Gastroesophageal sphincter (tissue), 4 donors: ENCODE measurements around the gene SSU72. TPM values are rescaled to one million over a fixed set of nuclear protein-coding genes. Genes with fewer than 3 reads are reported as not detected.

ENCODE experiments used
- ATAC-seq: fragments of 150-250 bp; one replicate; pipeline ENCODE4 v1.9.1; 2016; ENCODE audit warnings: mild to moderate bottlenecking, moderate library complexity
- H3K27ac ChIP-seq, 4 donors: fragments of 200-600 bp; sonication (generic) in 3 of 4; 1 replicate in 3 of 4; 2 replicates in 1 of 4; pipeline ENCODE4 v1.5.1; 2016 to 2019
- H3K27me3 ChIP-seq: fragments of 200-600 bp; sonication (generic); one replicate; pipeline ENCODE4 v1.5.1; 2019
- H3K36me3 ChIP-seq, 2 donors: fragments of 200-600 bp; sonication (generic); one replicate each; pipeline ENCODE4 v1.5.1; 2019; ENCODE audit warnings: control low read depth in 1 of 2
- H3K4me1 ChIP-seq, 3 donors: fragments of 200-600 bp; sonication (generic); 1 replicate in 2 of 3; 2 replicates in 1 of 3; pipeline ENCODE4 v1.5.1; 2016 to 2019; ENCODE audit warnings: control low read depth in 2 of 3
- H3K4me3 ChIP-seq, 2 donors: fragments of 200-600 bp; sonication (generic); one replicate each; pipeline ENCODE4 v1.5.1; 2019; ENCODE audit warnings: mild to moderate bottlenecking in 1 of 2, moderate library complexity in 1 of 2
- H3K9me3 ChIP-seq, 3 donors: fragments of 200-600 bp; sonication (generic); one replicate each; pipeline ENCODE4 v1.5.1; 2017 to 2019; ENCODE audit warnings: control low read depth in 2 of 3
- CTCF ChIP-seq, 4 experiments: fragments of 200-600 bp in 2 of 4; fragments of 450-650 bp in 2 of 4; sonication (generic) in 1 of 4; IDR thresholded peaks; one replicate each; pipeline ENCODE4 v1.5.1; 2017 to 2019; ENCODE audit warnings: antibody characterized with exemption in 4 of 4, mild to moderate bottlenecking in 2 of 4, moderate library complexity in 2 of 4
- EP300 ChIP-seq: sonication (generic); formaldehyde crosslinking; IDR thresholded peaks from one replicate; pipeline ENCODE4 v1.6.1; 2017; ENCODE audit warnings: antibody characterized with exemption, mild to moderate bottlenecking
- POLR2A ChIP-seq, 2 donors: fragments of 450-650 bp; IDR thresholded peaks; one replicate each; pipeline ENCODE4 v1.6.1; 2017; ENCODE audit warnings: antibody characterized with exemption in 2 of 2, mild to moderate bottlenecking in 2 of 2, moderate library complexity in 1 of 2
- POLR2AphosphoS5 ChIP-seq: sonication (generic); formaldehyde crosslinking; IDR thresholded peaks from one replicate; pipeline ENCODE4 v1.6.1; 2017; ENCODE audit warnings: antibody characterized with exemption
- WGBS, 2 donors: methylation state at CpG; one replicate each; pipeline ENCODE4 v1.1.5; 2018; ENCODE audit warnings: low coverage in 1 of 2; 5-methylcytosine and 5-hydroxymethylcytosine counted together
- total RNA-seq, 4 donors: library from RNA; depleted of rRNA; stranded (reverse); fragments of >200 nt; gene quantifications; one replicate each; pipeline ENCODE4 v1.1.0, GENCODE V29; 2016

Gene SSU72
- total RNA-seq, 4 donors from 2014 or later = 90.5 to 109 (median 98.9) TPM

GRCh38 chr1:1622010-1622787, 47.5 kb upstream of the SSU72 start:
- H3K36me3 ChIP-seq = peaks cover 0 to 61% of the 10 kb centered on the region in 2 donors
- H3K4me1 ChIP-seq = peaks cover 0 to 42% (median 5%) of the 10 kb centered on the region in 3 donors
- WGBS, 2 donors = 44% methylated on average over 10 of the region's 21 CpGs; no CpG with 5 or more reads in 1 of the 2 donors
- ATAC-seq = no peak
- H3K27ac ChIP-seq = no peak overlapping the region
- H3K9me3 ChIP-seq = no peaks in the 10 kb centered on the region
- no peak for TF ChIP-seq POLR2A (IDR thresholded peaks at IDR 0.05)
- TF ChIP-seq POLR2AphosphoS5 = peak; percentile 11
- no peak overlapping the region for H3K4me3 ChIP-seq
- H3K27me3 ChIP-seq = no peaks in the 10 kb centered on the region

- peaks cover 0 to 53% of the 10 kb centered on the region in 2 donors for H3K36me3 ChIP-seq
- H3K27me3 ChIP-seq = no peaks in the 10 kb centered on the region
- H3K4me1 ChIP-seq = peaks cover 0 to 50% (median 13%) of the 10 kb centered on the region in 3 donors
- WGBS, 2 donors = 69% methylated on average over 3 of the region's 31 CpGs; no CpG with 5 or more reads in 1 of the 2 donors
- H3K27ac ChIP-seq = no peak overlapping the region
- no peak overlapping the region for H3K4me3 ChIP-seq
- no peaks in the 10 kb centered on the region for H3K9me3 ChIP-seq
- TF ChIP-seq CTCF (IDR thresholded peaks at IDR 0.05) = no peak
- TF ChIP-seq EP300 = no peak
- no peak for ATAC-seq
Observed at GRCh38 chr1:1621173-1622009, 46.7 kb upstream of the SSU72 start.

- no peak for TF ChIP-seq POLR2AphosphoS5
- no peak overlapping the region for H3K27ac ChIP-seq
- peaks cover 0 to 45% of the 10 kb centered on the region in 2 donors for H3K36me3 ChIP-seq
- WGBS, 2 donors = 100% methylated on average over 2 of the region's 16 CpGs; no CpG with 5 or more reads in 1 of the 2 donors
- ATAC-seq = no peak
- peaks cover 0 to 54% (median 14%) of the 10 kb centered on the region in 3 donors for H3K4me1 ChIP-seq
- no peaks in the 10 kb centered on the region for H3K27me3 ChIP-seq
- no peaks in the 10 kb centered on the region for H3K9me3 ChIP-seq
- no peak overlapping the region for H3K4me3 ChIP-seq
Observed at GRCh38 chr1:1620433-1621139, 45.9 kb upstream of the SSU72 start.

GRCh38 chr1:1619917-1620361, 45.3 kb upstream of the SSU72 start:
- H3K36me3 ChIP-seq = peaks cover 0 to 39% of the 10 kb centered on the region in 2 donors
- no CpG with 5 or more reads among the region's 14 CpGs for WGBS, 2 donors
- TF ChIP-seq POLR2AphosphoS5 (no peak), EP300 (no peak), POLR2A (IDR thresholded peaks at IDR 0.05) (no peak), CTCF (IDR thresholded peaks at IDR 0.05) (no peak)
- ATAC-seq = no peak
- H3K4me3 ChIP-seq = no peak overlapping the region
- H3K27ac ChIP-seq = no peak overlapping the region
- no peaks in the 10 kb centered on the region for H3K27me3 ChIP-seq
- H3K4me1 ChIP-seq = peaks cover 0 to 55% (median 14%) of the 10 kb centered on the region in 3 donors
- no peaks in the 10 kb centered on the region for H3K9me3 ChIP-seq

- H3K4me1 ChIP-seq = peaks cover 0 to 69% (median 22%) of the 10 kb centered on the region in 3 donors
- peaks cover 0 to 26% of the 10 kb centered on the region in 2 donors for H3K36me3 ChIP-seq
- no peaks in the 10 kb centered on the region for H3K9me3 ChIP-seq
- ATAC-seq = no peak
- no peak overlapping the region for H3K4me3 ChIP-seq
- no CpG with 5 or more reads among the region's 9 CpGs for WGBS, 2 donors
- no peaks in the 10 kb centered on the region for H3K27me3 ChIP-seq
- H3K27ac ChIP-seq = no peak overlapping the region
- no peak for TF ChIP-seq POLR2A (IDR thresholded peaks at IDR 0.05)
Observed at GRCh38 chr1:1618396-1619068, 43.9 kb upstream of the SSU72 start.
